NCI-H187 treated with DMSO at 0.1 percent for 48 hours (cell line): ENCODE data around the gene TMPRSS7.

Experiments
- DNase-seq: peaks from one replicate; lab custom pipeline; 2025; lab: John Stamatoyannopoulos, UW

Gene TMPRSS7

DNA sequence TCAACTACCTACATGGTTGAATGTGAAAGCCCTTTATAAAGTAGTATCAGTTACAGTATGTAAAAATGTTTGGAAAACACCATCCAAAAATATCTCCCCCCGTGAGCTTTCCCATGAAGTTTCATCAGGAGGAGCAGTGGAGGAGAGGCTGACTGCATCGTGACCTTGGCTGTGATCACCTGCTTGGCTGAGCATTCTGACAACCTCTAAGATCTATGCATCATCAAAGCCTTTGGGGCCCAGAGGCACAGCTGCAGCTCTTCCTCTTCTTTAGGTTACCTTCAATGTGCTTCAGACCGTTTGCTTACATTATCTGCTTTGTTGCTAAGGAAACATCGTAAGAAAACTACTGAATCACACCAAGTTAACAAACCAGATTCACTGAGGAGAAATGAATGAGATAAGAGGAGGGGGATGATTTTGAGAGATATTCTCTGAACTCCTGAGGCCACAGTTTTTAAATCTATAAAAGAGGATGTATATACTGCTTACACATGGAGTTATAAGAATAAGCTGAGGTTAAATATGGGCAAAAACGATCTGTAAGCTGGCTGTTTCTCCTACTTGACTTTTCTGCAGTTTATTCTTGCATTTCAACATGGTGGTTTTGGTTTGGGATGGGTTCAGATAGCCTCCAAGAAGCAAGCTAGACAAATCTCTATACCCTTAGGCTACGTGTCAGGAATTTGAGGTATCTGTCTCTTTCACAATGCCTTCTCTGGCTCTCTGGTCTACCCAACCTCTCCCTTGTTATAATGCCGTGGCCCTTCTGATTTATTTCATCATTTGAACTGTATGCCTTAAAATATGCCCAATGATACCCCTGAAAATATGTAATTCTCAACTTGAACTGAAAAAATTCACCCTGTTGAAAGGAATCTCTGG lies 94.5 kb downstream of the TMPRSS7 start:
- no peak for DNase-seq

DNA sequence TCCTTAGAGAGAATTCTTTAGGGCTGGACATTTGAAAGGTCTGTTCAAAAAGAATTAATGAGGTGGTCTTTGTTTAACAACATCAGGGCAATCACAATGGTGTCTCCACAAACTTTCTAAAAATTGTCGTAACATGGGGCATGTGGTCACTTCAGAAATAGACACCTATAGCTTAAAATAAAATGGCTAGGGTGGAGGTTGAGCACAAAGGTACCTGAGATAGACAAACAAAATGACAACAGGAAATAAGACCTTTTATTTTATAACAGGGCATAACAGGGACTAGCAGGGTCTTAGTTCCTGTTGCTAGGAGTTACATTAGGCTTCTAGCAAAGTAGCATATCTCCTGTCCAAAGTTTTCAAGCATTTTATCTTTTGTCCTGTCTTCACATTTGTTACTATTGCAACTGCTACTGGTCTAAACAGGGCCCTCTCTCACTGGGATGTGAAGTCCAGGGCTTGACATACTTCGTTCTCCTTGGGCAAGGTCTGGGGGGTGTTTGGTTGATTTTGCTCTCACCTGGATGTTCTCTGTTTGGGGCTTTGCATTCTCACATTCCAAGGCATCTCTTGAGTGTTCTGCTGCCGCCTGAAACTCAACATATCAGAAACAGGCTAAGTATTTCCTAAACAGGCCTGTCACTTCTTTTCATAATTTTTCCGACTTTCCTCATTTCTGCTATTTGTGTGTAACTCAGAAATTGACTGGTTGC lies 95.5 kb downstream of the TMPRSS7 start:
- no peak for DNase-seq

DNA sequence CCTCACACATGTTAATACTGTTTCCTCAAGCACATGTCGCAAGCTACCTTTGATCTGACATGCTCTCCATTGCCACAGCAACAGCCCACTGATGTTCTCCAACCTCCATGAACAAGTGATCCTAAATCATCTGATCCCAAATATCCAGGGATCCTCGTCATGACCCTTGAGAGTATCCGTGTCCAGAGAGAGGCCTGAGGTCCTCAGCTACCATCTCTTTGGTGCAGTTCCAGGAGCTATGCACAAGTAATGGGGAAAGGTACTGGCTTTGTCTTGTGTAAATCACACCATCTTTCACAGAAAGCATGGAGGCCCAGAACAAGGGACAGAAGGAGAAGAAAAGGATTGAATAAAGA lies 96.1 kb downstream of the TMPRSS7 start:
- DNase-seq, result no peak
